ENCODE results near the gene ITPR3. TPM values are rescaled to one million over a fixed set of nuclear protein-coding genes. Genes with fewer than 3 reads are reported as not detected.

Gene ITPR3
- total RNA-seq, 1 donor from 2014 or later = 6.4 TPM

DNA sequence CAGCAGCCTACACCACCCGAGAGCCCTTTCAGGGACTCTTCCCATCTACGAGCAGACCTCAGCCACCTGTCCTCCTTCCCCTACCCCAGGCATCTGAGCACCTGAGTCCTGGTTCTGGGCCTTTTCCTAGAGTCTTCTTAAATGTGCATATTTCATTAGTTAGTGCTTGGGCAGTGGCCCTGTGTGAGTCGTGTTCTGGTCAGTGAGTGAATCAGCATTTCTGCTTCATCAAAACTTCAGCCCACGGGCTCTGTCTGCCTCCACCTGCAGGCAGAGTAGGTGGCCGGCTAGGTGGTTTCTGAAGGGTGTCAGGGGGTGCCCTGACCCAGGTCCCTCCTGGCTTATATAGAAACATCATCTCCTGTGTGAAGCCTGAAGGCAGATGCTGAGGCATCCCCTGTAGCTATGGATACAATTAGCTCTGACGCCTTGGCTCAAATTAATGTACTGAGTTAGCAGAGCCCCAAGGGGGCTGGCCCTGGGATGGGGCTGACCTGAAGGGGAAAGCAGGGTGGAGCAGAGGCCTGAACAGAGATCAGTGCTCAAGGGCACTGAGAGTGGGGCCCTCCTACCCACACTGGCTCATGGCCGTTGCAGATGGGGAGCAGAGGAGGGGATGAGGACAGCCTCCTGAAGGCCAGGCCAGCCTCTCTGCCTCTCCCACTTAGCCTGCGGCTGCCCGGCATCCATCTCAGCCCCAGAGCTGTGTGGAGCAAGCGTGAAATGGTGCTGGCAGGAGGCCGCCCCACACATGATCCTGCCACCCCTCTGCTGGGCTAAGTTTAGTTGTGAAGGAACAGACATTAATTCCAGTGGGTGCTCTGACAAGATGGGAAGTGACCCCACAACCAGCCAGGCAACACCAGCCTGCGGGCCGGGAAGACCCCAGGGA, 111.9 kb downstream of the ITPR3 start:
- Mint-ChIP-seq H3K4me3 (no peak overlapping the region), H3K9me3 (no peaks in the 10 kb centered on the region), H3K27me3 (ENCODE audit: low read depth) (no peaks in the 10 kb centered on the region), H3K4me1 (peaks cover 15% of the 10 kb centered on the region), H3K27ac (no peak overlapping the region), H3K36me3 (no peaks in the 10 kb centered on the region)
- no peak for DNase-seq (ENCODE audit: low spot score in 2 of 2, unreplicated experiment in 2 of 2)
- TF ChIP-seq, protein P1, sequence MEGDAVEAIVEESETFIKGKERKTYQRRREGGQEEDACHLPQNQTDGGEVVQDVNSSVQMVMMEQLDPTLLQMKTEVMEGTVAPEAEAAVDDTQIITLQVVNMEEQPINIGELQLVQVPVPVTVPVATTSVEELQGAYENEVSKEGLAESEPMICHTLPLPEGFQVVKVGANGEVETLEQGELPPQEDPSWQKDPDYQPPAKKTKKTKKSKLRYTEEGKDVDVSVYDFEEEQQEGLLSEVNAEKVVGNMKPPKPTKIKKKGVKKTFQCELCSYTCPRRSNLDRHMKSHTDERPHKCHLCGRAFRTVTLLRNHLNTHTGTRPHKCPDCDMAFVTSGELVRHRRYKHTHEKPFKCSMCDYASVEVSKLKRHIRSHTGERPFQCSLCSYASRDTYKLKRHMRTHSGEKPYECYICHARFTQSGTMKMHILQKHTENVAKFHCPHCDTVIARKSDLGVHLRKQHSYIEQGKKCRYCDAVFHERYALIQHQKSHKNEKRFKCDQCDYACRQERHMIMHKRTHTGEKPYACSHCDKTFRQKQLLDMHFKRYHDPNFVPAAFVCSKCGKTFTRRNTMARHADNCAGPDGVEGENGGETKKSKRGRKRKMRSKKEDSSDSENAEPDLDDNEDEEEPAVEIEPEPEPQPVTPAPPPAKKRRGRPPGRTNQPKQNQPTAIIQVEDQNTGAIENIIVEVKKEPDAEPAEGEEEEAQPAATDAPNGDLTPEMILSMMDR (IDR thresholded peaks at IDR 0.05; ENCODE audit: unreplicated experiment) = no peak

DNA sequence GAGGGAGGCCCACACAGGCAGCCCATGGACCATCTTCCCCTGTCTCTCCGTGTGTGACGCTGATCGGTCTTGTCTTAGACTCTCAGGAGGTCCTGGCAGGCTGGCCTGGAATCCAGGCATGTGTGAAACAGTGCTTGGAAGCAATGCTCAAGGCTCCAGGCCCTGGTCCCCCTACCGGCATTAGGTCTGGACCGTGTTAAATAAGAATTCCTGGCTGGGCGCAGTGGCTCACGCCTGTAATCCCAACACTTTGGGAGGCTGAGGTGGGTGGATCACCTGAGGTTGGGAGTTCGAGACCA, 112.5 kb downstream of the ITPR3 start:
- H3K4me3 Mint-ChIP-seq = no peak overlapping the region
- no peak for DNase-seq (ENCODE audit: low spot score in 2 of 2, unreplicated experiment in 2 of 2)
- peaks cover 15% of the 10 kb centered on the region for H3K4me1 Mint-ChIP-seq
- no peak overlapping the region for H3K27ac Mint-ChIP-seq
- no peaks in the 10 kb centered on the region for H3K36me3 Mint-ChIP-seq
- TF ChIP-seq, protein P1 (IDR thresholded peaks at IDR 0.05; ENCODE audit: unreplicated experiment) = no peak
- no peaks in the 10 kb centered on the region for H3K9me3 Mint-ChIP-seq
- H3K27me3 Mint-ChIP-seq (ENCODE audit: low read depth) = no peaks in the 10 kb centered on the region

DNA sequence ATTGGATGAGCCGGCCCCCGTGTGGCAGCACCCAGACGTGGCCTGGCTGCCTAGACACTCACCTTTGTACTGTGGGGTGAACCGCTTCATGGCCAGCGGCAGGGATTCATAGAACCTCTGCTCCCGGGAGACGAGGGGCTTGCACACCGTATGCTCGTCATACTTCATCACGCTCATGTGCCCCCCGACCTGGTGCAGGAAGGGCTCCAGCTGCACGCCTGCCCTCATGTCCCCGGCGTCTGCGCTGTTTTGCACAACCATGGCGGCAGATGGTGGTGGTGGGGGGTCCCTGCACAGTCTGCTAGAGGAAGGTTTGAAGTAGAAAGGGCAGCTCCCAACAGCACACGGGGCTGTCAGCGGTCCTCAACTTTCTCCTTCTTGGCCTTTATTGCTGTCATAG, 114.1 kb downstream of the ITPR3 start:
- Mint-ChIP-seq H3K27ac (no peak overlapping the region), H3K27me3 (ENCODE audit: low read depth) (no peaks in the 10 kb centered on the region), H3K4me3 (no peak overlapping the region), H3K36me3 (no peaks in the 10 kb centered on the region), H3K4me1 (peaks cover 15% of the 10 kb centered on the region), H3K9me3 (no peaks in the 10 kb centered on the region)
- TF ChIP-seq, protein P1 (IDR thresholded peaks at IDR 0.05; ENCODE audit: unreplicated experiment) = no peak
- DNase-seq (ENCODE audit: low spot score in 2 of 2, unreplicated experiment in 2 of 2) = no peak

DNA sequence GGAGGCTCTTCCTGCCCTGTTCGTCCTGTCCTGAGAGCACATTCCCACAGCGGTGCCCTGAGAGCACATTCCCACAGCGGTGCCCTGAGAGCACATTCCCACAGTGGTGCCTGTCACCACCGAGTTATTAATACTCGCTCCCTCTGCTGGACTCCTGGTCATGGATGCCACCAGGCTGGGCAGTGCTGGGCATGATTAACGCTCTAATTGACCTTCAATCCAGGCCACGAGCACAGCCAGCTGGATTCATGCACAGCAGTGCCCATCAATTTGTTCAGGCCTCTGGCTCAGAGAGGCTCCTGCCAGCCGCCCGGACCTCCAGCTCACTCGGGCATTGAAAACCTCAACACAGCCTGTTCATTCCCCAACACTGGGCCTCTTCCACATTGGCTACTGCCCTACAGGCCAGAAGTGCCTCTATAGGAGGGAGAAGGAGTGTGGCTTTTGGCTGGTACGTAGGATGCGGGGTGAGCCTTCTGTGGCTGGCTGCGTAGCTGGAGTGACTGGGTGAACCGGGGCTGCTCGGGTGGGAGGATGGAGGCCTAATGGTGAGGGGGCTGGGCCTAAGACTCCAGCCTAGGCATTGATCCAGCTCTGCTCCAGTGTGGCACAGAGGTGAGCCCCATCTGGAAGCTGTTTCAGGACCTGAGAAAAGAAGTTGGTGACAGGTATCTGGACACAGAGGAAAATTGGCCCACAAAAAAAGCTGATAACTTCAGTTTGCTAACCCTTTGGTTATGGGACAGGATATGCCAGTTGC, 116.3 kb downstream of the ITPR3 start:
- Mint-ChIP-seq H3K36me3 (no peaks in the 10 kb centered on the region), H3K27ac (no peak overlapping the region), H3K4me1 (peaks cover 7% of the 10 kb centered on the region), H3K4me3 (no peak overlapping the region), H3K9me3 (no peaks in the 10 kb centered on the region), H3K27me3 (ENCODE audit: low read depth) (no peaks in the 10 kb centered on the region)
- no peak for DNase-seq (ENCODE audit: low spot score in 2 of 2, unreplicated experiment in 2 of 2)
- TF ChIP-seq, protein P1 (IDR thresholded peaks at IDR 0.05; ENCODE audit: unreplicated experiment) = no peak

DNA sequence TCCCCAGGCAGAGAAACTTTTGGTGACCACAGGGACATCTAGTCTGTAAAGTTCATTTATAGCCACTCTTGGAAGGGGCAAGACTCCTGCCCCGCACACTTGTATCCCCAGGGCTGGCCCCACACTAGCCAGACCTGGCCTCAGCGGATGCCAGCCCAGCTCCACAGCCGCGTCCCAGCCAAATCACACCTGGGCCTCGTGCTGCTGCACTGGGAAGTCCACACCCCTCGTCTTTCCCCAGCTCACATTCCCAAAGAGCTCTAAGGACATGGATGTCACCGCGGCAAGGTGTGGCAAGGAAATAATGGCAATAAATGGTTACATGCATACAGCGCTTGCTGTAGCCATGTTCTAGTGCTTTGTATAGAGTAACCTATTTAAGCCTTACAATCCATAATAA, 117.0 kb downstream of the ITPR3 start:
- Mint-ChIP-seq H3K4me1 (peaks cover 14% of the 10 kb centered on the region), H3K27ac (no peak overlapping the region), H3K36me3 (no peaks in the 10 kb centered on the region), H3K4me3 (no peak overlapping the region), H3K9me3 (no peaks in the 10 kb centered on the region), H3K27me3 (ENCODE audit: low read depth) (no peaks in the 10 kb centered on the region)
- no peak for DNase-seq (ENCODE audit: low spot score in 2 of 2, unreplicated experiment in 2 of 2)
- TF ChIP-seq, protein P1 (IDR thresholded peaks at IDR 0.05; ENCODE audit: unreplicated experiment) = no peak
